ENCODE results near the gene RIMS4.

RIMS4 gene

GRCh38 chr20:44716309-44717106 lies 93.8 kb downstream of the RIMS4 start:
- DNase-seq = no peak

DNA sequence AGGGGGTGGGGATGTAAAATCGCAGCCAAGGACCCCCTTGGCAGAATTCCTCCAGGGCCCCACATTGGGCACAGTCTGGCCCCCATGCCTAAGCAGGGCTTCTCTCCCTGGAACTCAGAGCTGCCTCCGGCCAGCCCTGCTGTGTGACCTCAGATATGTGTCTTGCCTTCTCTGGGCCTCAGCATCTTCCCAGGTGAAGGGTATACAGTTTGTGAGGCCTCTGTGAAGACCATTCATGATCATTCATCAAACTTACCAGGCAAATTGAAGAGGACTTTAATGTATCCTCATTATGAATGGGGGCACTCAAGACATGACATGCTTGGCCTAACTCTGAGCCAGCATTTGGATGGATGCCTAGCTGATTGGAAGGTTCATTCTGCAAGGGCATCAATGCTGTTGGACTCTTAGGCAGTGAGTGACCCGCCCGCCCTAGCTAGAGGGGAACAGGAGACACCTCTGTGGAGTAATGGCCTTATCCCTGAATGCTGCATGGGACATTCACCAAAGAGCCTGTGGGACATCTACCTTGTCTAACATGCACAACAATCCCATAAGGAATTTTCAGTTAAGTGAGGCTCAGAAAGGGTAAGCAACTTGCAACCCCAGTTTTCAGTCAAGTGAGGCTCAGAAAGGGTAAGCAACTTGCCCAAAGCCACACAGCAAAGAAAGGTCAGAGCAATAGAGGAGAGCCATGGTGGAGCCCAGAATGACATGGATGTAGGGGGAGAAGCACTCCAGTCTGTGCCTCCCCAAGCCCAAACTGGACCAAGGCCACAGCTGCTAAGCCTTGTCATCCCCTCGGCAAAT lies 94.6 kb downstream of the RIMS4 start:
- DNase-seq = no peak

DNA sequence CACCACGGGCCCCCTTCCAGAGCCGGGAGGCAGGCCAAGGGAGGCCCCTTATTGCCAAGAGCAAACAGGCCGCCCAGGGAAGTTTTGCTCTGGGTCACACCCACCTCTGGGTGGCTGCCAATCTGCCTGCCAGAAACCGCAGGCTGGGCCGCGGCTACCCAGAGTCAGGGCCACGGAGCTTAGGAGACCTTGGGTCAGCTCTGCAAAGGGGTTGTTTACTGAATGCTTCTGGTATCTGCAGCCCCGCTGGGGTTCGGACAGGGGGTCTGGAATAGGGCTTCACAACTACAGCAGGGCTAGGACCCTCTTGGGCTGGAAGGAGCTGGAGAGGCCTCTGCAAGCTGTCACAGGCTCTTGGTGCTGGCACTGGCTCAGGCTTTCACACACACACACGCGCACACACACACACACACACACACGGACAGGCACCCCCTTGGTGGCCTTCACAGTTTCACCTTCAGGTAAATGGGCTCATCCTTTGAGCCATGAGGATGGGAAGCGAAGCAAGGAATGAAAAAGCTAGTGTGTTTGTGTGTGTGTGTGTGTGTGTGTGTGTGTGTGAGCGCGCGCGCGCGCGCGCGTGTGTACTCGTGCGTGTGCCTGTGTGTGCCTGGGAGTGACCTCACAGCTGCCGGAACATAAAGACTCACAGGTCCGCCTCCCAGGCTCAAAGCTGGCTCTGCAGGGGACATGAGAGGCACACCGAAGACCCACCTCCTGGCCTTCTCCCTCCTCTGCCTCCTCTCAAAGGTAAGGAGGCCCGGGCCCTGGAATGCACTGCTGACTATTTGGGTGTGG lies 95.4 kb downstream of the RIMS4 start, which contains the start of gene CCN5:
CCN5 (plus strand) TSS at position 669 of the 798 bp plus-strand sequence; CDS start at position 691, 22 bp downstream.
- peak in 1 of 2 experiments; percentile 50 for DNase-seq

DNA sequence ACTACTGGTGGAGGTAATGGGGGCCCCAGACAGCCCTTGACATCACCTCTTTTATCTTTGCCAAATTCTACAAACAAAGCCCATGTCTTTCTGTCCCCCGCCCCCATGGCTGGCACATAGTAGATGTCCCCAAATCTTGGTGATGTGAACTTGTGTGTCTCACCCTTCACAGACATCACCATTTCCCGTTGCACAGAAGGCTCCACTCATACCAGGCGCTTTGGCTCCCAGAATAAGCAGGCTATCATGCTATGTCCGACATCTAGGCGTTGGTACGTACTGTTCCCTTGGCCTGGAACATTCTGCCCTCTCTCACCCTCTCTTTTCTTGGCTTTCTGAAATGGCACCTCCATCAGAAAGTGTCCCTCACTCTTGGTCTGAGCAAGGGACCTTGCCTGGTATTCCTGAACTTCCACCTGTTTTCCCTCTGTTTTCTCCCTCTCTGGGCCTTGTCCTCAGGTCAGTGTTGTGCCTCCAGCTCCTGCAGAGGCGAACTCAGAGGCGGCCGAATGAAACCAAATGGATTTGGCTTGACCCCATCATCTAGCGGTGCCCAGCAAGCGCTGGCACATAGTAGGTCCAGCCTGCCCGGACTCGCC lies 96.1 kb downstream of the RIMS4 start:
- no peak for DNase-seq

DNA sequence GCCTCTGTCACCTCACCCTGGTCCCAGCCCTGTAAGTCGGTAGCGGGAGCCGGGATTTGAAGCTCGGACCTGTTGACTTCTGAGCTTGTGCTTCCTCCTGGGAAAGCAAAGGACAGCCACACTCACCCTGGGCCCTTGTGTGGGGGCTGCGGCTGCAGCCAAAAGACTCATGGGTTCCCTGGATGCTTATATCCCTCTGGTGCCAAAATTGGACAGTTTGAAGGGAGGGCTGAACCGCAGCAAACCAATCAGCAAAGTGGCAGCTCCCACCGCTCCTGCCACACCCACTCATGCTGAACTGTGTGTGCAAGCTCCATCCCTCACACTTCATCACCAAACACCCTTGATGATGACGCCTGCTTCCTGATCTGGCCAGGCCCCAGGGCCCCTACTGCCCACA lies 99.1 kb downstream of the RIMS4 start:
- DNase-seq = no peak

GRCh38 chr20:44709797-44710196 lies 100.5 kb downstream of the RIMS4 start:
- DNase-seq = no peak

DNA sequence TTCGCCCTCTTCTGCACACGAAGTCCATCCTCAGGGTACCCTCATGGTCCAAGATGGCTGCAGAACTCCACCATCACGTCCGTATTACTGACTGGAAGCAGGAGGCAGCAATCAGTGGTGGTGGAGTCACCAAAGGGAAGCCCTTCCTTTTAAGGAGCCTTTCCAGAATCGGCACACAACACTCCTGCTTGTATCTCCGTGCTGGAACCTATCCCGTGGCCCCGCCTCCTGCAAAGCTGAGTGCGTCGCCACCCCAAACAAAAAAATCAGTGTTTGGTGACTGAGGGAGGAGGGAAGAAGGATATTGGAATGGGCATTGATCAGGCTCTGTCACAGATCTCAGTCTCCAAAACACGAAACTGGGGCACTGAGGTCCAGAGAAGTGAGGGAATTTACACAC lies 101.0 kb downstream of the RIMS4 start:
- no peak for DNase-seq

DNA sequence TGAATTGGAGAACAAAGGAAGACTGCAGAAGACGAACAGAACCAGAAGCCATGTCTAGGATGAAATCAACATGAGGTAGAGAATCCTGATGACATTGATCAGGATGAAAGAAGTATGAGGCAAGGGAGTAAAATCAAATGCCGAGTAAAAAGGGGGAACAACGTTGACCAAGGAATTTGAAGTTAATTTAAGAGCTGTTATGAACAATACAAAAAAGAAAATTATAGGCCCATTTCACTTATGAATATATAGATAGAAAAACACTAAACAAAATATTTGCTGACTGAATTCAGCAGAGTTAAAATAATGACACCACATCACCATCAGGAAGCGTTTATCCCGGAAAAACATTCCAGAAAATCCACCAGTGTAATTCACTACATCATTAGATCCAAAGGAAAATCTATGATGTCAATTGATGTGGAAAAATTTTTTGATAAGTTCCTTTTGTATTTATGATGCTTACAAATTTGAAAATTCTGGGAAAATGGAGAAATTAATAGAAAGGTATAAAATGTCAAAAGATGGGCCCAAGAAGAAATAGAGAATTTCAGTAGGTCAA lies 103.2 kb downstream of the RIMS4 start:
- DNase-seq = no peak

- no peak for DNase-seq
Measured at GRCh38 chr20:44706301-44707017, 103.9 kb downstream of the RIMS4 start.

GRCh38 chr20:44705364-44706094 lies 104.8 kb downstream of the RIMS4 start:
- no peak for DNase-seq

GRCh38 chr20:44704551-44704971 lies 105.8 kb downstream of the RIMS4 start:
- DNase-seq = no peak

DNA sequence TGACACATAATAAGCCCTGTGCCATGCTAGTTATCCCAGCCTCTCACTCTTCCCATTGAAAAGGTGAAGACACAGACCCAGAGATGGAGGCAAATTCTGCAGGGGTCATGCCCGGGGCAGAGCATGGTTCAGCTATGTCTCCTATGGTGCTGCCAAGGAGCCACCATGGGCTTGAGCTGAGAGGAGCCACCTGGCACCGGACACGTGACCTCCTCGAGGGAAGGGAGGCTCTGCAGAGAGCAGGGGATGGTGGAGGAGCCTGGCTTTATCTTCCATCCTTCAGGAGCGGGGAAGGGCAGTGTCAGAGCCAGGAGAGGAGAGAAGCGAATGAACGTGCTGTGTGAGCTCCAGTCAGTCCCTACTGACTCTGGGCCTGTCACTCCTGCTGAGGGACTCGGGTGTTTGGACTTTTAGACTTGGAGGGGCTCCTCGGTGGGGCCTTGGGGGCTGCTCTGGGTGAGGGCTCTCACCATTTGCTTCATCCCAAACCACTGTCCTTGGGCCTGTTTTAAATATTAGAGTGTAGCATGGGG lies 106.3 kb downstream of the RIMS4 start:
- no peak for DNase-seq

GRCh38 chr20:44703183-44703925 lies 107.0 kb downstream of the RIMS4 start:
- DNase-seq = no peak

DNA sequence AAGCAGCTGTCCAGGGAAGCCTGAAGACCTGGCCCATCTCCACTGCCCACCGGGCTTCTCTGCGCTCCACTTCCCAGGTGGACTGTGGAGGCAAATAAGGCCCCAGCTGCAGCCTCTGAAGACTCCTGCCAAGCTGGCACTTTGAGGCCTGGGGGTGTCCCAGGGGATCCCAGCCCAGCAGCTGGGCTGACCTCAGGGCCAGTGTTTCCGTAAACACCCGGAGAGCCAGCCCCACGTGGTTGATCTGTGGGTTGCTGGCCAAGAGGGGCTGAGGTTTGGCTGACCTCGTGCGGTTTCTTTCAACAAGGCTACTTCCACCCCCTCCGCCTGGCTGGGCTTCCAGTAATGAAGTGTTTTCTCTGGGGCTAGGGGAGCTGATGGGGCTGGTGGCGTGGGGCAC lies 107.6 kb downstream of the RIMS4 start:
- no peak for DNase-seq

GRCh38 chr20:44701858-44702256 lies 108.5 kb downstream of the RIMS4 start:
- DNase-seq = no peak

Measured in NCI-H2081 (cell line).